ENCODE measurements around the gene RAB3B.

The RAB3B gene

GRCh38 chr1:51990478-51990965 is at the start of gene RAB3B:
Gene RAB3B, minus strand, starts transcription at chr1:51990700. Its CDS starts 13,583 bp downstream, at chr1:51977117.
- Mint-ChIP-seq H3K36me3 (ENCODE audit: low read depth) (no peaks in the 10 kb centered on the region), H3K27me3 (ENCODE audit: low read depth, poor library complexity) (peaks cover 57% of the 10 kb centered on the region), H3K9me3 (no peaks in the 10 kb centered on the region), H3K4me1 (peaks cover 12% of the 10 kb centered on the region), H3K4me3 (peak within 1 kb of the TSS; percentile 88), H3K27ac (no peak within 1 kb of the TSS)
- TF ChIP-seq CTCF (IDR thresholded peaks at IDR 0.05), result no peak
- peak; percentile 95 for DNase-seq

GRCh38 chr1:52037909-52038308 is 47.4 kb upstream of the RAB3B start:
- DNase-seq, result no peak
- H3K27me3 Mint-ChIP-seq (ENCODE audit: low read depth, poor library complexity), result no peaks in the 10 kb centered on the region
- H3K36me3 Mint-ChIP-seq (ENCODE audit: low read depth), result peaks cover 21% of the 10 kb centered on the region
- H3K4me1 Mint-ChIP-seq, result peaks cover 7% of the 10 kb centered on the region
- no peak for TF ChIP-seq CTCF (IDR thresholded peaks at IDR 0.05)
- H3K27ac Mint-ChIP-seq, result peak overlapping the region; percentile 85
- H3K4me3 Mint-ChIP-seq, result no peak overlapping the region
- no peaks in the 10 kb centered on the region for H3K9me3 Mint-ChIP-seq

- no peak for TF ChIP-seq CTCF (IDR thresholded peaks at IDR 0.05)
- Mint-ChIP-seq H3K4me3 (no peak overlapping the region), H3K27ac (peak overlapping the region; percentile 85), H3K4me1 (peaks cover 11% of the 10 kb centered on the region), H3K27me3 (ENCODE audit: low read depth, poor library complexity) (no peaks in the 10 kb centered on the region), H3K9me3 (no peaks in the 10 kb centered on the region), H3K36me3 (ENCODE audit: low read depth) (peaks cover 21% of the 10 kb centered on the region)
- no peak for DNase-seq
Measured at GRCh38 chr1:52037402-52037814, 46.9 kb upstream of the RAB3B start.

GRCh38 chr1:52034050-52034384 is 43.5 kb upstream of the RAB3B start:
- H3K4me1 Mint-ChIP-seq, result peaks cover 37% of the 10 kb centered on the region
- peaks cover 2% of the 10 kb centered on the region for H3K27me3 Mint-ChIP-seq (ENCODE audit: low read depth, poor library complexity)
- TF ChIP-seq CTCF (IDR thresholded peaks at IDR 0.05), result no peak
- peaks cover 11% of the 10 kb centered on the region for H3K36me3 Mint-ChIP-seq (ENCODE audit: low read depth)
- H3K27ac Mint-ChIP-seq, result peak overlapping the region; percentile 91
- H3K4me3 Mint-ChIP-seq, result peak overlapping the region; percentile 90
- no peak for DNase-seq
- H3K9me3 Mint-ChIP-seq, result no peaks in the 10 kb centered on the region

GRCh38 chr1:52033190-52034049 is 42.9 kb upstream of the RAB3B start, which contains the start of gene KTI12:
Gene KTI12, minus strand, starts transcription at chr1:52033810. Its CDS starts 49 bp downstream, at chr1:52033761.
- Mint-ChIP-seq H3K9me3 (no peaks in the 10 kb centered on the region), H3K27ac (peak within 1 kb of the TSS; percentile 91), H3K36me3 (ENCODE audit: low read depth) (peaks cover 8% of the 10 kb centered on the region), H3K27me3 (ENCODE audit: low read depth, poor library complexity) (peaks cover 2% of the 10 kb centered on the region), H3K4me3 (peak within 1 kb of the TSS; percentile 90), H3K4me1 (peaks cover 37% of the 10 kb centered on the region)
- TF ChIP-seq CTCF (IDR thresholded peaks at IDR 0.05), result no peak
- peak; percentile 82 for DNase-seq

GRCh38 chr1:52032785-52033131 is 42.3 kb upstream of the RAB3B start:
- TF ChIP-seq CTCF (IDR thresholded peaks at IDR 0.05), result no peak
- H3K4me3 Mint-ChIP-seq, result peak overlapping the region; percentile 90
- peaks cover 37% of the 10 kb centered on the region for H3K4me1 Mint-ChIP-seq
- H3K27ac Mint-ChIP-seq, result no peak overlapping the region
- H3K27me3 Mint-ChIP-seq (ENCODE audit: low read depth, poor library complexity), result peaks cover 2% of the 10 kb centered on the region
- DNase-seq, result peak; percentile 39
- no peaks in the 10 kb centered on the region for H3K9me3 Mint-ChIP-seq
- peaks cover 6% of the 10 kb centered on the region for H3K36me3 Mint-ChIP-seq (ENCODE audit: low read depth)
